ENCODE results near the gene KDM3B. TPM values are rescaled to one million over a fixed set of nuclear protein-coding genes. Genes with fewer than 3 reads are reported as not detected.

KDM3B gene
- total RNA-seq, 4 donors from 2014 or later, result 49.1 to 112 (median 65.1) TPM

- Histone ChIP-seq H3K27ac (no peak overlapping the region), H3K27me3 (no peaks in the 10 kb centered on the region), H3K9me3 (no peaks in the 10 kb centered on the region), H3K36me3 (no peaks in the 10 kb centered on the region), H3K4me1 (peaks cover 20% of the 10 kb centered on the region), H3K4me3 (no peak overlapping the region)
- TF ChIP-seq POLR2A (IDR thresholded peaks at IDR 0.05), result no peak
- TF ChIP-seq CTCF (IDR thresholded peaks at IDR 0.05), result no peak
- no peak for TF ChIP-seq POLR2AphosphoS5 (IDR thresholded peaks at IDR 0.05)
- no peak for TF ChIP-seq EP300 (IDR thresholded peaks at IDR 0.05)
- DNase-seq (ENCODE audit: low spot score in 2 of 2), result no peak
- WGBS, result 49% methylated on average over 7 of the region's 7 CpGs
Observed at GRCh38 chr5:138476918-138477317, 124.4 kb downstream of the KDM3B start.

- DNase-seq (ENCODE audit: low spot score in 2 of 2), result no peak
- Histone ChIP-seq H3K4me1 (peaks cover 6% of the 10 kb centered on the region), H3K4me3 (no peak overlapping the region), H3K36me3 (no peaks in the 10 kb centered on the region), H3K27me3 (no peaks in the 10 kb centered on the region), H3K27ac (no peak overlapping the region), H3K9me3 (no peaks in the 10 kb centered on the region)
- WGBS, result 30% methylated on average over 4 of the region's 4 CpGs
- TF ChIP-seq POLR2A (IDR thresholded peaks at IDR 0.05) (no peak), POLR2AphosphoS5 (IDR thresholded peaks at IDR 0.05) (no peak), EP300 (IDR thresholded peaks at IDR 0.05) (no peak), CTCF (IDR thresholded peaks at IDR 0.05) (no peak)
Observed at GRCh38 chr5:138482638-138483037, 130.2 kb downstream of the KDM3B start.

Other genes with a start within 250 kb of the KDM3B start
- gene NME5, start 213.3 kb upstream of the KDM3B start, total RNA-seq, result 1 to 10 TPM in 2 of 4 donors, not detected in 2; 1.1 to 1.7 TPM
- gene BRD8, start 174.1 kb upstream of the KDM3B start, total RNA-seq, result 10 to 100 TPM; 27.4 to 53.8 (median 36.7) TPM
- 1 to 10 TPM; 2.1 to 7.7 (median 5.1) TPM for gene KIF20A, start 173.6 kb upstream of the KDM3B start, total RNA-seq
- 10 to 100 TPM; 17.9 to 30.6 (median 22.2) TPM for gene CDC23, start 139.4 kb upstream of the KDM3B start, total RNA-seq
- gene GFRA3, start 78.1 kb upstream of the KDM3B start, total RNA-seq, result 1 to 10 TPM in 2 of 4 donors, under 1 TPM in 1, not detected in 1; 0.85 to 2.0 (median 1.1) TPM
- gene CDC25C, start 20.9 kb upstream of the KDM3B start, total RNA-seq, result 1 to 10 TPM in 3 of 4 donors, under 1 TPM in 1; 0.38 to 1.6 (median 1.3) TPM
- gene FAM53C, start 14.4 kb upstream of the KDM3B start, total RNA-seq, result 10 to 100 TPM; 18.1 to 31.1 (median 22.4) TPM
- 1 to 10 TPM; 1.5 to 2.6 (median 1.8) TPM for gene REEP2, start 86.4 kb downstream of the KDM3B start, total RNA-seq
- gene EGR1, start 112.8 kb downstream of the KDM3B start, total RNA-seq, result 100 to 1,000 TPM; 130 to 445 (median 257) TPM
- 10 to 100 TPM; 71.2 to 99.9 (median 87.7) TPM for gene ETF1, start 190.6 kb downstream of the KDM3B start, total RNA-seq
- gene HSPA9, start 222.7 kb downstream of the KDM3B start, total RNA-seq, result 100 to 1,000 TPM; 204 to 252 (median 247) TPM

All from suprapubic skin (tissue), 4 donors.